Activated naive CD4-positive, alpha-beta T cell treated with anti-CD3 and anti-CD28 coated beads, Interleukin-2, amount 10 ng/mL, durations not matched to agents 7 days and 5 days (primary cell): ENCODE measurements around the gene ANKLE2.

Source experiments
- CTCF ChIA-PET: fragments of 350-600 bp; sonication (Branson Sonifier 250); formaldehyde crosslinking; loops from one replicate; lab custom pipeline; 2021; ENCODE audit warnings: antibody characterized with exemption; lab: Charles Lee
- DNase-seq: peaks from one replicate; pipeline ENCODE4 v3.0.0-alpha.2; 2020
- H3K27ac Mint-ChIP-seq: one replicate; pipeline ENCODE4 v1.8.0; 2021; ENCODE audit warnings: mild to moderate bottlenecking, moderate library complexity, mixed read lengths
- H3K27me3 Mint-ChIP-seq: one replicate; pipeline ENCODE4 v1.8.0; 2021; ENCODE audit warnings: mild to moderate bottlenecking, mixed read lengths
- H3K36me3 Mint-ChIP-seq: one replicate; pipeline ENCODE4 v1.8.0; 2021; ENCODE audit warnings: mixed read lengths
- H3K4me1 Mint-ChIP-seq: one replicate; pipeline ENCODE4 v1.8.0; 2021; ENCODE audit warnings: mixed read lengths
- H3K4me3 Mint-ChIP-seq: one replicate; pipeline ENCODE4 v1.8.0; 2021; ENCODE audit warnings: mild to moderate bottlenecking, moderate library complexity, mixed read lengths
- H3K9me3 Mint-ChIP-seq: one replicate; pipeline ENCODE4 v1.8.0; 2021; ENCODE audit warnings: mixed read lengths

Gene ANKLE2

DNA sequence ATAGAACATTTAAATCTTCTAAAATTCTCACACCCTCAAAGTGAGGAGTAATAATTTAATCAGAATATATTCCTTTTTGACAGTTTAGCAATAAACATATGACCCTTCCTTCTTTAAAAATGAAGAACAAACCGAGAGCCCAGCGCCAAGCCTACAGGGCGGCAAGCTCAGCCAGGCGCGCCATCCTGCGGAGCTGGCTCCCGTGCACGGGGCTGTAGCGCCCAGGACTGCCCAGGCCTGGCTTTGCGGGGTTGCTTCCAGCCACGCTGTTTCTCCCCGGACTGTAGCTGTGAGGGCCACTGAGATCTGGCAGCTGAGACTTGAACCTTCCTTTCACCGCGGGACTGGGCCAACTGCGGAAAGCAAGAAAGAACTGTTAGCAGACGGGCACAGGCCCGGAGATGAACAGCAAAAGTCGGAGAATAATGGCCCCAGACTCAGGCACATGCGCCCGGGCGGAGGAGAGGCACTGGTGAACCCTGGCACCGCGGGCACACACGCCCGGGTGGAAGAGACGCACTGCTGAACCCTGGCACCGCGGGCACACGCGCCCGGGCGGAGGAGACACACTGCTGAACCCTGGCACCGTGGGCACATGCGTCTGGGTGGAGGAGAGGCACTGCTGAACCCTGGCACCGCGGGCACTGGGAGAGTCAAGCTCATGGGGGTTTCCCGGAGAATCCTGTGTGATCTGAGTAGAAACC lies 34.4 kb downstream of the ANKLE2 start:
- peaks cover 2% of the 10 kb centered on the region for H3K9me3 Mint-ChIP-seq
- no peak for DNase-seq
- H3K4me3 Mint-ChIP-seq: no peak overlapping the region
- H3K27me3 Mint-ChIP-seq: no peaks in the 10 kb centered on the region
- CTCF ChIA-PET: no interaction called here
- no peaks in the 10 kb centered on the region for H3K4me1 Mint-ChIP-seq
- peak overlapping the region; percentile 28 for H3K27ac Mint-ChIP-seq
- H3K36me3 Mint-ChIP-seq: peaks cover 65% of the 10 kb centered on the region

DNA sequence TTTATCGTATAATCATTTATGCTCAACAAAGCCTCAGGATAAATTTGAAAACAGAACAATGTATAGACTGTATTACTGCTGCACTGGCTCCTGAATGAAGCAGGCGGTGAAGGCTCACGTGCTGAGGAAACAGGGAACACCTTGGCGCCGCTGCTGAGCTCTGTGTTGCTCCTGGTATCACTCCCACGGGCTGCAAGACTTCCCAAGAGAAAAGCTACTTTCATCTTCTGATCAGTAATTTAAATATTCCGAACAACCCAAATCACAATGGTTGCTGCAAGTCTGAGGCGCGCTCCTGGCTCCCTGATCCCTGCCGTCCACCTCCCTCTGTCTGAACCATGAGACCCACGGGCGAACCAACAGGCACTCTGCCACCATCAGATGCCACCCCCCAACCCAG lies 35.2 kb downstream of the ANKLE2 start:
- Mint-ChIP-seq H3K36me3 (peaks cover 63% of the 10 kb centered on the region), H3K4me3 (no peak overlapping the region), H3K27me3 (no peaks in the 10 kb centered on the region), H3K9me3 (peaks cover 2% of the 10 kb centered on the region), H3K27ac (no peak overlapping the region), H3K4me1 (no peaks in the 10 kb centered on the region)
- CTCF ChIA-PET: no interaction called here
- DNase-seq: no peak

- H3K27me3 Mint-ChIP-seq: no peaks in the 10 kb centered on the region
- H3K9me3 Mint-ChIP-seq: no peaks in the 10 kb centered on the region
- CTCF ChIA-PET: no interaction called here
- H3K4me1 Mint-ChIP-seq: no peaks in the 10 kb centered on the region
- DNase-seq: no peak
- H3K27ac Mint-ChIP-seq: no peak overlapping the region
- H3K4me3 Mint-ChIP-seq: no peak overlapping the region
- H3K36me3 Mint-ChIP-seq: peaks cover 56% of the 10 kb centered on the region
Observed at GRCh38 chr12:132724506-132725241, 37.0 kb downstream of the ANKLE2 start.

- Mint-ChIP-seq H3K9me3 (no peaks in the 10 kb centered on the region), H3K4me3 (no peak overlapping the region), H3K27ac (no peak overlapping the region), H3K36me3 (peaks cover 59% of the 10 kb centered on the region), H3K4me1 (no peaks in the 10 kb centered on the region), H3K27me3 (no peaks in the 10 kb centered on the region)
- CTCF ChIA-PET: no interaction called here
- DNase-seq: no peak
Observed at GRCh38 chr12:132723764-132724140, 37.9 kb downstream of the ANKLE2 start.

DNA sequence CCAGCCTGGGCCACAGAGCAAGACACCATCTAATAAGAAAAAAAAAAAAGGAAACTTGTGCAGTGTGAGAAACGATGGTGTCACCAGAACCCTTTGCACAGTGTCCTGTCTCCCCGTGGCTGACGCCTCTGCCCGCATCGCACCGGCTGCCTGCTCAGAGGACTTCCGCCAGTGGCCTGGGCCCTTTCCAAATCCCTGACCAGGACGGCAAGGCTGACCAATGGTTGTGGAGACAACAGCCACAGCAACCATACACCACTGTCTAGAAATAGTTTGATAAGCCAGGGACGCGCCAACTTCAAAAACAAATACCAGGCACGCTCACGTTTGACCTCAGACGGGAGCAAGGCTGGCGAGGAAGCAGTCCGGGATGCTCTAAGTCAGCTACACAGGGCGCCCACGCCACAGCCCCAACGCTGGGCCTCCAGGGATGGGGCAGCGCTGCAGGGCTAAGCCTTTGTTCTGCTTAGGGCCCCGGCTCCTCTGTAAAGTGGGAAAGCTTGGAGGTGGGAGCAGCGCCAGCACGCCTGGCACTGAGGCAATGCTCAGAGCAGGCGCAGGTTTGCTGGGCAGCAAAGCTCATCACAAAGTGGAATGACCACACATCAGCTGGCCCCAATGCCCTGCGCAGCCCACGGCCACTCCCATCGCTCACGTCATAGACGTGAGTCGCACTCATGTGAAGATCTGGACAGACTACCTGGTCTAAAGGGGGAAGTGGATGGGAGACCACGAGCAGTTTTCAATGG lies 38.4 kb downstream of the ANKLE2 start:
- CTCF ChIA-PET: no interaction called here
- Mint-ChIP-seq H3K4me3 (no peak overlapping the region), H3K9me3 (no peaks in the 10 kb centered on the region), H3K27ac (no peak overlapping the region), H3K27me3 (no peaks in the 10 kb centered on the region), H3K4me1 (no peaks in the 10 kb centered on the region), H3K36me3 (peaks cover 55% of the 10 kb centered on the region)
- DNase-seq: no peak

- no peaks in the 10 kb centered on the region for H3K27me3 Mint-ChIP-seq
- DNase-seq: no peak
- no peaks in the 10 kb centered on the region for H3K9me3 Mint-ChIP-seq
- H3K27ac Mint-ChIP-seq: no peak overlapping the region
- CTCF ChIA-PET: no interaction called here
- H3K4me1 Mint-ChIP-seq: no peaks in the 10 kb centered on the region
- H3K36me3 Mint-ChIP-seq: peaks cover 47% of the 10 kb centered on the region
- H3K4me3 Mint-ChIP-seq: no peak overlapping the region
Observed at GRCh38 chr12:132720606-132721345, 40.9 kb downstream of the ANKLE2 start.

DNA sequence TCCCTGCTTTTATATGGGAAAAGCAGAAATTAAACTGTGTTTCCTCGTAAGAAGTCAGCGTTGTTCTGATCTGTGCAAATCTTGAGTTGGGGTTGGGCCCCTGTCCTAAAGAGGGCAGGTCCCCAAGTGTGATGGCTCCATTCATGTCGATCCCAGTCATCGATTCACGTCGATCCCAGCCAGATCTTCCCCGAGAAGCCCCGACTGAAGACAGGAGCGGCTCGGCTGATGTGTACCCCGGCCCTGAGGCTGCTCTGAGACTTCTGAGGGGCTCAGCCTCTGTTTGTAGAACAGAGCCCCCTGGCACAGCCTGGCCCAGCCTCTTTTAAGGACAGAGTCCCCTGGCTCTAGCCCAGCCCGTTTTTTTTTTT lies 41.7 kb downstream of the ANKLE2 start:
- Mint-ChIP-seq H3K27ac (no peak overlapping the region), H3K9me3 (no peaks in the 10 kb centered on the region), H3K4me1 (no peaks in the 10 kb centered on the region), H3K27me3 (no peaks in the 10 kb centered on the region), H3K36me3 (peaks cover 40% of the 10 kb centered on the region), H3K4me3 (no peak overlapping the region)
- CTCF ChIA-PET: no interaction called here
- no peak for DNase-seq

DNA sequence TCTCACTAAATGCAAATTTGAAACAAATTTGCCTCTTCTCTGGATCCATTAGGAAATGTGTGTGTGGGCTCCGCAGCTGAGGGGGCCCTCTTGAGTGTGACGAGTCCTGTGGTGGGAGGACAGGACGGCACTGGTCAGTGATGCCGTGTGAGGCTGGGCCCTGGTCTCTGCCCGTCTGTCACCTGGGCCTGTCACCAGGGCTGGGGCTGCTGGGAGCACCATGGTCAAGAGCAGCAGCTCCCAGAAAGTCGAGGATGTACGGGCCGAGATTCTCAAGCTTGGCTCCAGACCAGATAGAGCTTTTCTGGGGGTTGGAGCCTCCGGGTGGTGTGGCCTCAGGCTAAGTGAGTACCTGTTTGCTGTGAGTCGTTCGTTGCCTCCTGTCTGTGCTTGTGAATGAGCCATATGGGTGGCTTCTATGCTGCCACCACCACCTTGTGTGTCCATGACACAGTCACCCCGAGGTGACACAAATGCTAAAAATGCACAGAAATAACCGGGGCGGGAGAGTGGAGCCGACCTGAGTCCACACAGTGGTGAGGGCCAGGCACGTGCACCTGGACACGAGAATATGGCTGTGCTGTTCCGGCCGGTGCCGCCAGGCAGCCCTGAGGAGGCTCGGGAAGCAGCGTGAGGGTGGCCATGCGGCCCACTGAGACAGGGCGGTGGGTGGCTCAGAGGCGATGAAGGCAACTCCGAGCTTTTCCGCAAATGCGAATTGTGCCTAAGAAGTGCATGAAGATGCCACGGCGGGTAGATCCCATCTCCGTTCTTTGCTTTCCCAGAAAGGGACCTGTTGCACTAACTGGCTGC lies 42.3 kb downstream of the ANKLE2 start:
- H3K4me1 Mint-ChIP-seq: no peaks in the 10 kb centered on the region
- peaks cover 43% of the 10 kb centered on the region for H3K36me3 Mint-ChIP-seq
- H3K9me3 Mint-ChIP-seq: no peaks in the 10 kb centered on the region
- no peaks in the 10 kb centered on the region for H3K27me3 Mint-ChIP-seq
- no peak overlapping the region for H3K4me3 Mint-ChIP-seq
- no peak for DNase-seq
- H3K27ac Mint-ChIP-seq: no peak overlapping the region
- CTCF ChIA-PET: no interaction called here

DNA sequence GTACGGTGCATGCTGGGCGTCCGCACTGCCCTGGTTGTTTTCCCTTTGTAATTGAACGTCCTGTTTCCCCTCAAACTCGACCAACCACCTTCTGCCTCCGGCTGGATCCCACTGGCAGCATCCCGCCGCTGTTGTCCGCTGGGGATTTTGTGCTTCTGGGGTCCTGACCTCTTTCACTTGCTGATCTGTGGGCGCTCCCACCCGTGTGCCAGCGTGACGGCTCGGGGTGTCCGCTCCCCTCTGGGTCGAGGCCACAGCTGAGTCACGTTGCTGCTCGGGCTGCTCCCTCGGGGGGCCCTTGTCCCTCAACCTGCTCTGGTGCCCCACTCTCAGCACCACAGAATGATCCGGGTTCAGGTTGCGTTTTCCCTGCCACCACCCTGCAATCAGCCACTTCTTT lies 43.0 kb downstream of the ANKLE2 start:
- Mint-ChIP-seq H3K9me3 (no peaks in the 10 kb centered on the region), H3K27me3 (no peaks in the 10 kb centered on the region), H3K36me3 (peaks cover 39% of the 10 kb centered on the region), H3K4me3 (no peak overlapping the region), H3K4me1 (no peaks in the 10 kb centered on the region), H3K27ac (no peak overlapping the region)
- DNase-seq: no peak
- CTCF ChIA-PET: no interaction called here

DNA sequence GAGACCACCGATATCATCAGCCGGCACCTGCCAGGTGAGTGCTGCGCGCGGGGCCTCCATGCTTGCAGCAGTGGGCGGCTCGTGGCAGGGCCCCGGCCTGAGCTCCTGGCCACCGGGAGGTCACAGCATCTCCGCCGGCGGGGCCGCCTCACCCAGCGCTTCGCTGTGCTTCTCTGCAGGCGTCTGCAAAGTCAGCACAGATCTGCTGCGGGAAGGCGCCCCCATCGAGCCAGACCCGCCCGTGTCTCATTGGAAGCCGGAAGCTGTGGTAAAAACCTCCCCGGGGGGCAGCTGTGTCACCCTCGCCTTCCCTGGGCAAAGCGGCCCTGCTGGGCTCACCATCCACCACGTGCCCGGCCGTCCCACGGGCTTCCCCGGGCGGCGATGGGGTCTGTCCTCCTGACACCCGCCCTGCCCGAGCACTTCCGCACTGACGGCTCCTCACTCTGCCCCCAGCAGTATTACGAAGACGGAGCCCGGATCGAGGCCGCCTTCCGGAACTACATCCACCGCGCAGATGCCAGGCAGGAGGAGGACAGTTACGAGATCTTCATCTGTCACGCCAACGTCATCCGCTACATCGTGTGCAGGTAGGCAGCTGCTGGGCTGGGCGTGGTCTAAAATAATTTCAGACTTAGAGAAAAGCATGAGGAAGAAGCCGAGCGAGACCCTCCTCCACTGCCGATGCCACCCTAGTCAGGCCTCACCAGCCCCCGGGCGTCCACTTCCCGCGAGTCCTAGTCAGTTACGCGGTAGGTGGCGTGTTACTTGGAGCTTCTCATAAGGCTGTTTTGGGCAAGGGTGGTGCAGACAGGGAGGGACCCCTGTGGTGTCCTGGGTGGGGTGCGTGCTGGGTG lies 43.9 kb downstream of the ANKLE2 start:
- Mint-ChIP-seq H3K27ac (peak overlapping the region; percentile 19), H3K4me3 (no peak overlapping the region), H3K36me3 (peaks cover 37% of the 10 kb centered on the region), H3K4me1 (peaks cover 8% of the 10 kb centered on the region), H3K9me3 (no peaks in the 10 kb centered on the region), H3K27me3 (no peaks in the 10 kb centered on the region)
- CTCF ChIA-PET: no interaction called here
- no peak for DNase-seq

DNA sequence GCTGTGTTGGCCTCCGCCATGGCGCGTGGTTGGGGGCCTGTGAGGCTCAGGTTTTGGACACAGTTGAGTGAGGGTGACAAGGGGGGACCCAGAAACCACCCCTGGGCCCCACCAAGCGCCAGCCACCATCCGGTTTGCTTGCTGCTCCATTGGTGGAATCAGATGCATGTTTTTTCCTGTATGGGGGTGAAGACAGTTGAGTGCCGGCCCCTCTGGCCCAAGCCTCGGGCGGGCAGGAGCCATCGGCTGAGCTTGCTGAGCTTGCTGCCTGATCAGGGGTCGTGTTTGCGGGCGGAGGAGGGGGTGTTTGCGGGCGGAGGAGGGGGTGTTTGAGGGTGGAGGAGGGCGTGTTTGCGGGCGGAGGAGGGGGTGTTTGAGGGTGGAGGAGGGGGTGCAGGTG lies 44.6 kb downstream of the ANKLE2 start:
- no peak overlapping the region for H3K27ac Mint-ChIP-seq
- H3K36me3 Mint-ChIP-seq: peaks cover 37% of the 10 kb centered on the region
- no peaks in the 10 kb centered on the region for H3K27me3 Mint-ChIP-seq
- no peak overlapping the region for H3K4me3 Mint-ChIP-seq
- H3K4me1 Mint-ChIP-seq: peaks cover 14% of the 10 kb centered on the region
- no peak for DNase-seq
- H3K9me3 Mint-ChIP-seq: no peaks in the 10 kb centered on the region
- CTCF ChIA-PET: no interaction called here

GRCh38 chr12:132716356-132716755 lies 45.3 kb downstream of the ANKLE2 start:
- no peak overlapping the region for H3K4me3 Mint-ChIP-seq
- no peak overlapping the region for H3K27ac Mint-ChIP-seq
- no peaks in the 10 kb centered on the region for H3K9me3 Mint-ChIP-seq
- peaks cover 19% of the 10 kb centered on the region for H3K4me1 Mint-ChIP-seq
- peaks cover 34% of the 10 kb centered on the region for H3K36me3 Mint-ChIP-seq
- no peak for DNase-seq
- no peaks in the 10 kb centered on the region for H3K27me3 Mint-ChIP-seq
- CTCF ChIA-PET: no interaction called here

GRCh38 chr12:132715874-132716273 lies 45.8 kb downstream of the ANKLE2 start:
- H3K4me1 Mint-ChIP-seq: peaks cover 20% of the 10 kb centered on the region
- H3K4me3 Mint-ChIP-seq: no peak overlapping the region
- no peak overlapping the region for H3K27ac Mint-ChIP-seq
- CTCF ChIA-PET: no interaction called here
- no peak for DNase-seq
- H3K36me3 Mint-ChIP-seq: peaks cover 31% of the 10 kb centered on the region
- no peaks in the 10 kb centered on the region for H3K27me3 Mint-ChIP-seq
- H3K9me3 Mint-ChIP-seq: no peaks in the 10 kb centered on the region
